Breast epithelium (tissue), 4 donors: Measurements from ENCODE around the gene RDH16. TPM values are rescaled to one million over a fixed set of nuclear protein-coding genes. Genes with fewer than 3 reads are reported as not detected.
"Not testable (repeated sequence)": the region's sequence is repeated elsewhere in the genome, so short reads cannot be mapped to it uniquely, and the experiment has no call there.

Experiments used
- DNase-seq, 2 donors: peaks; one replicate each; pipeline ENCODE4 v3.0.0-alpha.2; 2019; ENCODE audit warnings: low spot score in 2 of 2
- H3K27ac ChIP-seq, 2 donors: fragments of 200-600 bp; sonication (generic) in 1 of 2; one replicate each; pipeline ENCODE4 v1.5.1; 2016 to 2019; ENCODE audit warnings: mild to moderate bottlenecking in 1 of 2
- H3K27me3 ChIP-seq, 2 donors: fragments of 200-600 bp; sonication (generic) in 1 of 2; one replicate each; pipeline versions ENCODE4 v1.5.1 to v1.6.0; 2017 to 2019; ENCODE audit warnings: control low read depth in 1 of 2, mild to moderate bottlenecking in 1 of 2
- H3K36me3 ChIP-seq: fragments of 200-600 bp; one replicate; pipeline ENCODE4 v1.5.1; 2019
- H3K4me1 ChIP-seq, 2 donors: fragments of 200-600 bp; sonication (generic); one replicate each; pipeline ENCODE4 v1.5.1; 2016 to 2019; ENCODE audit warnings: control low read depth in 1 of 2
- H3K4me3 ChIP-seq, 3 donors: fragments of 200-600 bp; sonication (generic); 1 replicate in 2 of 3; 2 replicates in 1 of 3; pipeline ENCODE4 v1.5.1; 2016 to 2019; ENCODE audit warnings: mild to moderate bottlenecking in 3 of 3, moderate library complexity in 2 of 3
- H3K9me3 ChIP-seq, 2 donors: fragments of 200-600 bp; sonication (generic) in 1 of 2; one replicate each; pipeline ENCODE4 v1.5.1; 2016 to 2019; ENCODE audit warnings: control low read depth in 1 of 2
- POLR2A ChIP-seq: fragments of 450-650 bp; IDR thresholded peaks from one replicate; pipeline ENCODE4 v1.6.1; 2016; ENCODE audit warnings: antibody characterized with exemption, mild to moderate bottlenecking, moderate library complexity
- POLR2AphosphoS5 ChIP-seq, 3 donors: sonication (generic); formaldehyde crosslinking; IDR thresholded peaks; one replicate each; pipeline ENCODE4 v1.6.1; 2017; ENCODE audit warnings: antibody characterized with exemption in 3 of 3
- intact Hi-C: fragments of 100-400 bp; cut with DNase I; formaldehyde crosslinking; loops from one replicate; pipeline ENCODE4 v1.15.1; 2023; ENCODE audit warnings: low total_unique reads
- total RNA-seq, 3 donors: library from RNA; depleted of rRNA; stranded (reverse); fragments of >200 nt; gene quantifications; one replicate each; pipeline ENCODE4 v1.1.0, GENCODE V29; 2016
- TF ChIP-seq, protein P1 (sequence below), 3 donors: fragments of 450-650 bp; IDR thresholded peaks; one replicate each; pipeline ENCODE4 v1.5.1; 2016 to 2017; ENCODE audit warnings: antibody characterized with exemption in 3 of 3, mild to moderate bottlenecking in 3 of 3, moderate library complexity in 3 of 3

Gene RDH16
- total RNA-seq, 3 donors from 2014 or later = 0.48 to 1.3 (median 0.59) TPM

DNA sequence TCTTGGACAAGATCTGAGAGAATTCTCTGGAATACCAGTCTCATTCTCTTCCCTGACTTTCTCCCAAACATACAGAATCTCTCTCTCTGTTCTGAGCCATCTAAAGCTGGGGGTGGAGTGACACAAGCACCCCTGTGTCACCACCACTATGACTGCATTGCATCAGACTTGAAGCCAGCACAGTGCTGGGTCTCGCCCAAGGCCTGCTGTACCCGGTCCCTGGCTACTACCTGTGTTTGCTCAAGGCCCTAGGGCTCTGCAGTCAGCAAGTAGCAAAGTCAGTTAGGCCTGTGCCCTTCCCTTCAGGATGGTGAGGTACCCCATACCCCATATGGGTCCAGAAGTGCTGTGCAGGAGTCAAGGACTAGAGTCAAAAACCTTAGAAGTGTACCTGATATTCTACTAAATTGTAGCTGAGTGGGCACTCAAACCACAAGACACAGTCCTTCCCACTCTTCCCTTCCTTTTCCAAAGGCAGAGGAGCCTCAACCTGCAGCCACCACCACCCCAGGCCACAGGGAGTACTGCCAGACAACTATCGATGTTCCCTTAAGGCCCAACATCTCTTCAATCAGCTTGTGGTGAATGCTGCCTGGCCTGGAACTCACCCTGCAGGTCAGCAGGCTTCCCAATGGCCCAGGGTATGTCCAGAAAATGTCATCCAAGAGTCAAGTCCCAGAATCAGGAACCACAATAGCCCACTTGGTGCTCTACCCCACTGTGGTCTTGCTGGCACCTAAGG lies 21.2 kb upstream of the RDH16 start:
- Histone ChIP-seq H3K4me3 (no peak overlapping the region), H3K4me1 (no peaks in the 10 kb centered on the region), H3K9me3 (no peaks in the 10 kb centered on the region), H3K27ac (no peak overlapping the region), H3K36me3 (no peaks in the 10 kb centered on the region), H3K27me3 (no peaks in the 10 kb centered on the region)
- DNase-seq = no peak
- intact Hi-C loops = no loop called here
- no peak for TF ChIP-seq POLR2AphosphoS5 (IDR thresholded peaks at IDR 0.05)
- no peak for TF ChIP-seq POLR2A
- TF ChIP-seq, protein P1, sequence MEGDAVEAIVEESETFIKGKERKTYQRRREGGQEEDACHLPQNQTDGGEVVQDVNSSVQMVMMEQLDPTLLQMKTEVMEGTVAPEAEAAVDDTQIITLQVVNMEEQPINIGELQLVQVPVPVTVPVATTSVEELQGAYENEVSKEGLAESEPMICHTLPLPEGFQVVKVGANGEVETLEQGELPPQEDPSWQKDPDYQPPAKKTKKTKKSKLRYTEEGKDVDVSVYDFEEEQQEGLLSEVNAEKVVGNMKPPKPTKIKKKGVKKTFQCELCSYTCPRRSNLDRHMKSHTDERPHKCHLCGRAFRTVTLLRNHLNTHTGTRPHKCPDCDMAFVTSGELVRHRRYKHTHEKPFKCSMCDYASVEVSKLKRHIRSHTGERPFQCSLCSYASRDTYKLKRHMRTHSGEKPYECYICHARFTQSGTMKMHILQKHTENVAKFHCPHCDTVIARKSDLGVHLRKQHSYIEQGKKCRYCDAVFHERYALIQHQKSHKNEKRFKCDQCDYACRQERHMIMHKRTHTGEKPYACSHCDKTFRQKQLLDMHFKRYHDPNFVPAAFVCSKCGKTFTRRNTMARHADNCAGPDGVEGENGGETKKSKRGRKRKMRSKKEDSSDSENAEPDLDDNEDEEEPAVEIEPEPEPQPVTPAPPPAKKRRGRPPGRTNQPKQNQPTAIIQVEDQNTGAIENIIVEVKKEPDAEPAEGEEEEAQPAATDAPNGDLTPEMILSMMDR (IDR thresholded peaks at IDR 0.05) = no peak

DNA sequence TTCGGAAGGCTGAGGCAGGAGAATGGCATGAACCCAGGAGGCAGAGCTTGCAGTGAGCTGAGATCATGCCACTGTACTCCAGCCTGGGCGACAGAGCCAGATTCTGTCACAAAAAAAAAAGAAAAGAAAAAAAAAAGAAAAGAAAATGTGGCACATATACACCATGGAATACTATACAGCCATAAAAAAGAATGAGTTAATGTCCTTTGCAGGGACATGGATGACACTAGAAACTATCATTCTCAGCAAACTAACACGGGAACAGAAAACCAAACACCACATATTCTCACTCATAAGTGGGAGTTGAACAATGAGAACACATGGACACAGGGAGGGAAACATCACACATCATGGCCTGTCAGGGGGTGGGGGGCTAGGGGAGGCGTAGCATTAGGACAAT lies 20.0 kb upstream of the RDH16 start:
- H3K27me3 ChIP-seq, H3K27ac ChIP-seq, intact Hi-C loops, H3K4me3 ChIP-seq, H3K4me1 ChIP-seq, DNase-seq, H3K36me3 ChIP-seq, H3K9me3 ChIP-seq: not testable (repeated sequence)

GRCh38 chr12:56974224-56974623 lies 16.8 kb upstream of the RDH16 start:
- H3K36me3 ChIP-seq, intact Hi-C loops, H3K4me1 ChIP-seq, H3K9me3 ChIP-seq, H3K4me3 ChIP-seq, H3K27me3 ChIP-seq, H3K27ac ChIP-seq, DNase-seq: not testable (repeated sequence)

DNA sequence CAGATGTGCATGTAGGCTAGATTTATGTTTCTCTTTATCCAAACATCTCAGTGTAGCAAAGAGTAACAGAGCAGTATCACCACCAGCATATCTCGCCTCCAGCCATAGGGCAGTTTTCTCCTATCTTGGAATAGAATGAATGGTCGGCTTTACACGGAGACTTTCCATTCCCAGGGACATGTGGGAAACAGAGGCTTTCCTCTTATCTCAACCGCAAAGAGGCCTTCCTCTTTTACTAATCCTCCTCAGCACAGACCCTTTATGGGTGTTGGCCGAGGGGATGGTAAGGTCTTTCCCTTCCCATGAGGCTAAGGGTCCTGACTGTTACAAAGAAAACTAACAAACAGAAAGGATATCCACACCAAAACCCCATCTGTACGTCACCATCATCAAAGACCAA lies 11.5 kb upstream of the RDH16 start:
- H3K27ac ChIP-seq, H3K9me3 ChIP-seq, H3K27me3 ChIP-seq, DNase-seq, H3K4me1 ChIP-seq, H3K4me3 ChIP-seq, intact Hi-C loops, H3K36me3 ChIP-seq: not testable (repeated sequence)

DNA sequence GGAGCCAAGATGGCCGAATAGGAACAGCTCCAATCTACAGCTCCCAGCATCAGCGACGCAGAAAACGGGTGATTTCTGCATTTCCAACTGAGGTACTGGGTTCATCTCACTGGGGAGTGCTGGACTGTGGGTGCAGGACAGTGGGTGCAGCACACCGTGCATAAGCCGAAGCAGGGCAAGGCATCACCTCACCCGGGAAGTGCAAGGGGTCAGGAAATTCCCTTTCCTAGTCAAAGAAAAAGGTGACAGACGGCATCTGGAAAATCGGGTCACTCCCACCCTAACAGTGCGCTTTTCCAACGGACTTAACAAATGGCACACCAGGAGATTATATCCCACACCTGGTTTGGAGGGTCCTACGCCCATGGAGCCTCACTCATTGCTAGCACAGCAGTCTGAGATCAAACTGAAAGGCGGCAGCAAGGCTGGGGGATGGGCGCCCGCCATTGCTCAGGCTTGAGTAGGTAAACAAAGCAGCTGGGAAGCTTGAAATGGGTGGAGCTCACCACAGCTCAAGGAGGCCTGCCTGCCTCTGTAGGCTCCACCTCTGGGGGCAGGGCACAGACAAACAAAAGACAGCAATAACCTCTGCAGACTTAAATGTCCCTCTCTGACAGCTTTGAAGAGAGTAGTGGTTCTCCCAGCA lies 8.7 kb upstream of the RDH16 start:
- peaks cover 0 to 11% of the 10 kb centered on the region in 2 donors for H3K9me3 ChIP-seq
- DNase-seq, H3K27me3 ChIP-seq, intact Hi-C loops, H3K36me3 ChIP-seq, H3K27ac ChIP-seq, H3K4me1 ChIP-seq, H3K4me3 ChIP-seq: not testable (repeated sequence)

DNA sequence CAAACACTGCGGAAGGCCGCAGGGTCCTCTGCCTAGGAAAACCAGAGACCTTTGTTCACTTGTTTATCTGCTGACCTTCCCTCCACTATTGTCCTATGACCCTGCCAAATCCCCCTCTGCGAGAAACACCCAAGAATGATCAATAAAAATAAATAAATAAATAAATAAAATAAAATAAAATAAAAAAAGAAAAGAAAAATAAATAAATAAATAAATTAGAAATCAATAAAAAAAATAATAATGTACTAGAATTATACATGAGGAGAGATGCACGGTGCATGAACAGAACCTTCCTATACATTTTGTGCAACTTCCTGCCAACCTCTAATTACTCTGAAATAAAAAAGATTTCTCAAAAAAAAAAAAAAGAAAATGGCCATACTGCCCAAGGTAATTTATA lies 7.7 kb upstream of the RDH16 start:
- intact Hi-C loops, H3K4me3 ChIP-seq, H3K27ac ChIP-seq, H3K4me1 ChIP-seq, H3K27me3 ChIP-seq, DNase-seq, H3K36me3 ChIP-seq: not testable (repeated sequence)
- H3K9me3 ChIP-seq = peaks cover 0 to 11% of the 10 kb centered on the region in 2 donors

DNA sequence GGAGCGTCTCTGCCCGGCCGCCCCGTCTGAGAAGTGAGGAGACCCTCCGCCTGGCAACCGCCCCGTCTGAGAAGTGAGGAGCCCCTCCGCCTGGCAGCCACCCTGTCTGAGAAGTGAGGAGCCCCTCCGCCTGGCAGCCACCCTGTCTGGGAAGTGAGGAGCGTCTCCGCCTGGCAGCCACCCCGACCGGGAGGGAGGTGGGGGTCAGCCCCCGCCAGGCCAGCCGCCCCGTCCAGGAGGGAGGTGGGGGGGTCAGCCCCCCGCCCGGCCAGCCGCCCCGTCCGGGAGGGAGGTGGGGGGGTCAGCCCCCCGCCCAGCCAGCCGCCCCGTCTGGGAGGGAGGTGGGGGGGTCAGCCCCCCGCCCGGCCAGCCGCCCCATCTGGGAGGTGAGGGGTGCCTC lies 6.1 kb upstream of the RDH16 start:
- H3K27ac ChIP-seq, H3K4me3 ChIP-seq, intact Hi-C loops, H3K27me3 ChIP-seq, DNase-seq, H3K36me3 ChIP-seq, H3K4me1 ChIP-seq: not testable (repeated sequence)
- H3K9me3 ChIP-seq = peaks cover 2 to 11% of the 10 kb centered on the region in 2 donors

- H3K4me3 ChIP-seq, H3K4me1 ChIP-seq, H3K27ac ChIP-seq, H3K27me3 ChIP-seq, intact Hi-C loops, DNase-seq, H3K36me3 ChIP-seq: not testable (repeated sequence)
- peaks cover 8 to 11% of the 10 kb centered on the region in 2 donors for H3K9me3 ChIP-seq
These were observed 4.8 kb upstream of the RDH16 start for GRCh38 chr12:56962247-56962646.

GRCh38 chr12:56958422-56958821 lies 1.0 kb upstream of the RDH16 start:
- Histone ChIP-seq H3K4me1 (no peaks in the 10 kb centered on the region), H3K36me3 (no peaks in the 10 kb centered on the region), H3K9me3 (peaks cover under 1 to 8% of the 10 kb centered on the region in 2 donors), H3K27me3 (no peaks in the 10 kb centered on the region), H3K27ac (no peak overlapping the region), H3K4me3 (no peak overlapping the region)
- intact Hi-C loops = no loop called here
- TF ChIP-seq POLR2A (no peak), POLR2AphosphoS5 (IDR thresholded peaks at IDR 0.05) (no peak)
- TF ChIP-seq, protein P1 (IDR thresholded peaks at IDR 0.05) = no peak
- DNase-seq = no peak
